Sciatic nerve (tissue), 2 donors: ENCODE measurements around the gene CLTRN. TPM values are rescaled to one million over a fixed set of nuclear protein-coding genes. Genes with fewer than 3 reads are reported as not detected.
"Not testable (repeated sequence)": the region's sequence is repeated elsewhere in the genome, so short reads cannot be mapped to it uniquely, and the experiment has no call there.

Source experiments
- ATAC-seq: fragments of 200-7000 bp; cut with Tn5 transposase; one replicate; pipeline ENCODE4 v1.9.1; 2020; ENCODE audit warnings: mild to moderate bottlenecking, moderate library complexity
- DNase-seq: peaks from one replicate; pipeline ENCODE4 v3.0.0-alpha.2; 2020; ENCODE audit warnings: low spot score
- intact Hi-C: fragments of 100-400 bp; cut with DNase I; formaldehyde crosslinking; loops from one replicate; pipeline ENCODE4 v1.14.2; 2022
- total RNA-seq: library from RNA; stranded (reverse); fragmentation: NEBNext Ultra II Directional; extraction: Animal tissue kit (Norgen Biotek cat#: 25700); gene quantifications from one replicate; pipeline ENCODE4 v1.2.1, GENCODE V29; 2021
- donor health status: DM: no; HTN: no; CAD: no.
- donor health status: DM: no; HTN: no; CAD: no.

CLTRN gene, protein sequence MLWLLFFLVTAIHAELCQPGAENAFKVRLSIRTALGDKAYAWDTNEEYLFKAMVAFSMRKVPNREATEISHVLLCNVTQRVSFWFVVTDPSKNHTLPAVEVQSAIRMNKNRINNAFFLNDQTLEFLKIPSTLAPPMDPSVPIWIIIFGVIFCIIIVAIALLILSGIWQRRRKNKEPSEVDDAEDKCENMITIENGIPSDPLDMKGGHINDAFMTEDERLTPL
- total RNA-seq: 0.45 TPM

DNA sequence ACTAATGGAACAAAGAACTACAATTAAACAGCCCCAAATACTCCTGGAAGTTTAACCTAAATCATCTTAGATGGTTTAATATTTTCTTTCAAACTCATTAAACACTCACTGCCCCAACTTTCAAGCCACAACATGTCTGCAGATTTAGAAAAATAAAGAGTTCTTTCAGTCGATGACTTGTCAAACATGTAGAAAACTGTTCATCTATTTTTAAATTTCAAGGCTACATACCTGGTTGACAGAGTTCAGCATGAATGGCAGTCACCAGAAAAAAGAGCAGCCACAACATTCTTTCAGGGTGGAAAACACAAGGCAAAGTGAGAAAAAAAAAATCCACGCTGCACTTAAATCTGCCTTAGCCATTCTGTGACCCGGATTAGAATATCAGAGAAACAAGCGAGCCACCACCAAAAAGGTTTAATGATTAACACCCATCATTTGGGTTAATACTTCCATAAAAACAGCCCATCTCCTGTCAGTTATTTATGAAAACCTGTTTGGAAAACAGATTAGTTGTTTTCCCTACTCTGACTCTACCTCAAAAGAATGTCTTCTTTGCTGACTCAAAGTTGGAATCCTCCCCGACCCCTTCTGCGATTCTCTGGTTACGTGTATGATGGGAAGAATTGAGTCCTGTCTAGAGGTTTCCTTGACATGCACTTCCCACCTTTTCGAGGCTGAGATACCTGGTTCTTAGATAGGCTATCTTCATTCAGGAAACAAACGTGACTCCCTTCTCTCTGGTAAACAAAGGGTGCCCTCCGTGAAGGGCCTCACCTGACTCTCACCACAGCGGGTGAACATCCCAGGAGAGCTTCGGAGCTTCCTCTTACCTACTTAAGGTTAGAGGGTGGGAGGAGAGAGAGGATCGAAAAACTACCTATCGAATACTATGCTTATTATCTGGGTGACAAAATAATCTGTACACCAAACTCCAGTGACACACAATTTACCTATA, at the start of gene CLTRN:
Gene CLTRN (minus strand): TSS at position 319 of the 958 bp plus-strand sequence. CDS start 30 bp downstream, at position 289.
- DNase-seq: no peak
- intact Hi-C loops: no loop called here
- no peak for ATAC-seq

DNA sequence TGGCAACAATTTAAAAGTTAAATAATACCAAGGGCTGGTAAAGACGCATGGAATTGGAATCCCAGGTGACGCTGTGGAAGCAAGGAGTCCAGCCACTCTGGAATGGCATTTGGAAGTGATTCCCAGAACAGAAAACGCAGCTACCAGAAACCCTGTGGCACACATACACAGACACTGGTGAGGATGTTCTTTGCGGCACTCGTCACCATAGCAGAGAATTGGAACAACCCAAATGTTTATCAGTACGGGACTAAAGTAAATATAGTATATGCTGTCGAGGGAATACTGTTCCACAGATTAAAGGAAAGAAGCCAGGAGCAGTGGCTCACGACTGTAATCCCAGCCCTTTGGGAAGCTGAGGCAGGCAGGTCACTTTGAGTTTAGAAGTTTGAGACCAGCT, 39.7 kb upstream of the CLTRN start:
- DNase-seq, ATAC-seq, intact Hi-C loops: not testable (repeated sequence)

DNA sequence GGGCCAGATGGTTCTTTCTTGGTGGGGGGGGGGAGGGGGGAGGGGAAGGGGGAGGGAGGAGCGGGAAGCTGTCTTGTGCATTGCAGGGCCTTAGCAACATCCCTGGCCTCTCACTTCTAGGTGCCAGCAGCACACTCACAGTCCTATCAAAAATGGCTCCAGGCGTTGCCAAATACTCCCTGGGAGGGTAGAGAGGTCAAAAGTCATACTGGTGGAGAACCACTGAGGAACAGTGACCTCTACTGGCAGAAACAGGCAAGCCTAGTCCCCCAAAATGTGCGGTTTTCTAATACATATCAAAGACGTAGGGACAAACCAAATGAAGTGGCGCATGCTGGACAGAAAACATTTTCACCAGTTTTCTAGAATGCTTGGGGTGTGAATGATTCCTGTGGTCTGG, 39.2 kb upstream of the CLTRN start:
- ATAC-seq, intact Hi-C loops, DNase-seq: not testable (repeated sequence)

DNA sequence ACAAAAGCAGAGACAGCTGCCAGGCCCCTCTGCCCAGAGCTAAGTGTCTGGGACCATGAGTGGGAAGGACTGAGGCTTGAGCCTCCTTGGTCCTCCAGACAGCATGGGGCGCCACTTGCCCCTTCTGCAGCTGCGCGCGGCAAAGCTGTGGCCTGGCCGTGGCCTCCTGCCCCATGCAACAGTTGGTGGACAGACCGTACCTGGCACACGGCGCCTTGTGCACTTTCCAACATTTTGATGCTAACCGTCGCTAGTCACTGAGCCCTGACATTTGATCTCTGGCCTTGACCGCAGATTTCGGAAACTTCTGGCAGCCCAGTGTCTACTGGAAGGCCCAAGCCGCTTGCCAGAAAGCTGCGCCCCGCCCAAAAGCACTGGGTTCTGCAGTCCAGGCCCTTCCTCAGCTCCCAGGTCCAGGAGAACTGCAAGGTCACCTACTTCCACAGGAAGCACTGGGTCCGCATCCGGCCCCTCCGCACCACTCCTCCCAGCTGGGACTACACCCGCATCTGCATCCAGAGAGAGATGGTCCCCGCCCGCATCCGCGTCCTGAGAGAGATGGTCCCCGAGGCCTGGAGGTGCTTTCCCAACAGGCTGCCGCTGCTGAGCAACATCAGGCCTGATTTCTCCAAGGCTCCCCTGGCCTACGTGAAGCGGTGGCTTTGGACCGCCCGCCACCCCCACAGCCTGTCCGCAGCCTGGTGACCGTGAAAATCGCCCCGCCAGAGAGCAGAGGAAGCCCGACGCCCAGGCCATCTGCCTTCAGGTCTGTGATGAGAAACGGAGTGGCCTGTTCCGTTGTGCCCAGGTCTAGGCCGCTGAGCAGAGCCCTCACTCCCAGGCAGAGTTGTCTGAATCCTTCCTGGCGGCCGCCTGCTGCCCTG, 38.1 kb upstream of the CLTRN start:
- DNase-seq: no peak
- intact Hi-C loops: no loop called here
- ATAC-seq: no peak

DNA sequence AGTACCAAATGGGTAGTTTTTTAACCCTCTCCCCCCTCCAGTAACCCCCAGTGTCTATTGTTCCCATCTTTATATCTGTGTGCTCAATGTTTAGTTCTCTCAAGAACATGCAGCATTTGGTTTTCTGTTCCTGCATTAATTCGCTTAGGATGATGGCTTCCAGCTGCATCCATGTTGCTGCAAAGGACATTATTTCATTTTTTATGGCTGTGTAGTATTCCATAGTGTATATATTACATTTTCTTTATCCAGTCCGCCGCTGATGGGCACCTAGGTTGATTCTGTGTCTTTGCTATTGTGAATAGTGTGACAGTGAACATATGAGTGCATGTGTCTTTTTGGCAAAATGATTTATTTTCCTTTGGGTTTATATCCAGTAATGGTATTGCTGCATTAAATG, 31.9 kb upstream of the CLTRN start:
- DNase-seq (no peak), ATAC-seq (no peak)
- intact Hi-C loops: loop anchor here (10.0 kb wide), 1 partner anchor 782 kb away; no protein-coding TSS in a partner anchor

DNA sequence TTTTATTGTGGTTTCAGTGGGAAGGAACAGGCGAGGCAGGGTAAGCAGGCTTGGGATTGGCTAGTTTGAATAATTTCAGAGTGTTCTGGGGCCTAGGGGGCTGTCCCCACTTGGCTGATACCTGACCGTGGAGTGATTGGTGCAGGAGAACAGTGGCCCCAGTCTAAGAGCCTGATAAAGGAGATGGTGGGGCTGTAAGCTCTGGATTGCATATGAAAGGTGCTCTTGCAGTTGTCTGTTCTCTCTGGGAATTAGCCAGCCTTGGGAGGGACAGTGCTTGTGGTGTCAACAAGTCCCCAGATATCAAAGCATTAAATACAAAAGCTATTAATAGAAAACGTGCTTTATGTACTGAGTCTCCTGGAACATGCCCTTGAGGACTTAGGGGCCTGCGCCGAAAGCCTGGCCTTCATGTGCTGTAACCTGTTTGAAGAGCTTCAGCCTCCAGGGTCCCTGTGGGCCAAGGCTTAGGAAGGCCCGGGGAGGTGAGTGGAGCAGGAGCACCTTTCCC, 30.4 kb upstream of the CLTRN start:
- intact Hi-C loops: loop anchor here (10.0 kb wide), 1 partner anchor 780 kb away; no protein-coding TSS in a partner anchor
- ATAC-seq (no peak), DNase-seq (no peak)

DNA sequence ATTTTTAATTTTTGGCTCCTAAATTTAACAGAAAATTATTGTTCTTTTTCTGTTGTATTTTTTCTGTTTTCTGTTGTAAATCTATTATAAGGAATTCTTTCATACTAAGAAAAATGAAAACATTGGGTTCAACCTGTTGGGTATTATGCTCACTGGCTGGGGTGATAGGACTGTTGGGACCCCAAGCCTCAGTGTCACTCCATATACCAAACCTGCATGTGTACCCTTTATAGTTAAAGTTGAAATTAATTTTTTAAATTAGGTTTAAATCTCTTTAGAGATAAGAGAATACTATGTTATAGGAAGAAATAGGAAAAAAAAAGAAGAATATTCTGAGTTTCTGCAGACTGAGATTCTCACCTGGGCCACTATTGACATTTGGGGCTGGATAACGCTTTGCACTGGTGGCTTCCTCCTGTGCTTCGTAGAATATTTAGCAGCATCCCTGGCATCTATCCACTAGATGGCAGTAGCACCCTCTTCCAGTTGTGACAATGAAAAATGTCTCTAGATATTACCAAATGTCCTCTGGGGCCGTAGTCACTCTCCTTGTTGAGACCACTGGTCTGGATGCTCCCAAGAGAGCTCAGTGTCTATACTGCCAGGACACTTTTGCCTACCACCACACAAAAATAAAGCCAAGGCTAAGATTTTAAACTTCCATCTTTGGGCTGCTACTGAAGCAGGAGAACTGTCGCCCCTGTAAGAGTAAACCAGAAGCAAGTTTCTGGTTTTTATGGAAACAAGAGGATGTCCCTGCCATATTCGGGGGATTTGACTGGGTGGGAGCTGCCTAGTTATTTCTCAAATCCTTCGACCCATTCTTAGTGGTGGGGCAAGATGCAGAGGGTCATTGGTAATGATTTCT, 22.4 kb upstream of the CLTRN start:
- DNase-seq: no peak
- intact Hi-C loops: no loop called here
- peak; percentile 81 for ATAC-seq

DNA sequence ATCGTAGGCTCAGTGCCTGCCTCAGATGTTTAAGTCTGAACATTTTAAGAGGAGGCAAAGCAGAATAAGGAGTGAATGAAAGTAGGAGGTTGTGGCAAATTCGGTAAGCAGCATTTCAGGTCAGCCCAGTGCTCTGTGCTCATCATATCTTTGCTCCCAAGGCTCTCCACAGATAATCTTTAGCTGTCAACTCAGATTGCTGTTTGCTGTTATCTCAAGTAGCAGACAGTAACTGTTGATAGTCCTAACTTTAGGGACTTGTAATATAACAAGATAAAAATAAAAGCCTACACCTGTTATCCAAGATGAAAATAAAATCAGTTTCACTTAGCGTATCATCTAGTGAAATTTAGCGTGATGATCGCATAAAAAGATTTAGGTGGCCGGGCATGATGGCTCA, 18.6 kb upstream of the CLTRN start:
- ATAC-seq (no peak), DNase-seq (no peak)
- intact Hi-C loops: no loop called here

DNA sequence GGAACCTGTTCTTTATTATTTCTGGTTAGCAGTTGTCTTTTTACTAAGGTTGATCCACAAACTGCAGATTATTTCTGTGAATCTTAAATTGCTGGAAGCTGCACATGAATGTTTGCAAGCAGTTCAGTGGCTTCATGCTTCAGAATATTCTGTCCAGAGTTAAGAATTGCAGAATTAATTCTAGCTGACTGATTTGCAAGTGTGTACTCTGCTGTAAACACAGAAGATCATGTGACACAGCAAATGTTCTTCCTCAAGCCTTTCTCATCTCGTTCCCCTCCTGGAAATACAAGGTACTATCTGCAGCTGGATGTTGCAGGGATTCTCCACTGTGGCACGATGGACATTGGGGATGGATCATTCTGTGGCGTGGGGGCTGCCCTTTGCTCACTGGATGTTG, 16.8 kb upstream of the CLTRN start:
- DNase-seq (no peak), ATAC-seq (no peak)
- intact Hi-C loops: no loop called here

DNA sequence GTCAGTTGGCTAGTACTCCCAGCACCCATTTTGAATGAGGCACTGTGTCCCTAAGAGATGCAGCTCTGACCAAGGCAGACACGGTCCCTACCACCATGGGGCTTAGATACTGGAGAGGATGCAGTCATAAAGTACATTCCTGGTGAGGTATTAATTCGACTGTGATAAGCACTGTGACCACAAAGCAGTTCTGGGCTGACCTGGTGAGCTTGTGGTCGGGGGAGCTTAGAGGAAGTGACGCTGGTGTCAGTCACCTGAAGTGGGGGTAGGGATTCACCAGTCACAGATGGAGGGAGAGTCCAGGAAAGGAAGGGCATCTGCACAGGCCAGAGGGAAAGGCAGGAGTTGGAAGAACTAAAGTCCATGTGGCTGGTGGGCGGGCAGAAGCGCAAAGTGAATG, 15.8 kb upstream of the CLTRN start:
- no peak for ATAC-seq
- no peak for DNase-seq
- intact Hi-C loops: no loop called here

DNA sequence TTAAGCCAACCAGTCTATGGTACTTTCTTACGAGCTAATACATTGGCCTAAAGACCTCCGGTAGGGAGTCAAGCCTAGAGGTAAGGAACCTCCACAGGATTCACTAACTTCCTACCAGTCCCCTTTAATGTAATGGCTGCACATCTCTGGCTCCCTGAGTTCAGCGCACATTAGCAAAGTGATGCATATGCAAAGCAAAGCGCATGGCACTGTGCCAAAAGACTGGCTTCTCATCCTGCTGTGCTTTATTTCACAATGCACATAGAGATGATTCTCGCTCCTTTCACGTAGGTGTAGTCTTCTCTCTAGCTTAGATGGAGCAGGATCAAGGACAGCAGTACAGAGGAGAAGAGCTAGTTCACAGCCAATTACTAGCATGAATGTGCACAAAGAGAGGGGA, 14.6 kb upstream of the CLTRN start:
- ATAC-seq (no peak), DNase-seq (no peak)
- intact Hi-C loops: no loop called here

DNA sequence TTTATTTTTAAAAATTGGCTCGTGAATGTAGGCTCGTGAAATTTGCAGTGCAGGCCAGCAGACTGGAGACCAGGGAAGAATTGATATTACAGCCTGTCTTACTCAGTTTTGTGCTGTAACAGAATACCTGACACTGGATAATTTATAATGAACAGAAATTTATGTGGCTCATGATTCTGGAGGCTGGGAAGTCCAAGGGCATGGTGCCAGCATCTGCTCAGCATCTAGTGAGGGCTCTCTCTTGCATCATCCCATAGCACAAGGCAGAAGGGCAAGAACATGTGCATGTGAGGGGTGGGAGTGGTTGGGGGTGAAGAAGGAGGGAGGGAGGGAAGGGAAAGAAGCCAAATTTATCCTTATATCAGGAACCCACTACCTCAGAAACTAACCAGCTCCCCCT, 13.7 kb upstream of the CLTRN start:
- intact Hi-C loops: no loop called here
- ATAC-seq (no peak), DNase-seq (no peak)

DNA sequence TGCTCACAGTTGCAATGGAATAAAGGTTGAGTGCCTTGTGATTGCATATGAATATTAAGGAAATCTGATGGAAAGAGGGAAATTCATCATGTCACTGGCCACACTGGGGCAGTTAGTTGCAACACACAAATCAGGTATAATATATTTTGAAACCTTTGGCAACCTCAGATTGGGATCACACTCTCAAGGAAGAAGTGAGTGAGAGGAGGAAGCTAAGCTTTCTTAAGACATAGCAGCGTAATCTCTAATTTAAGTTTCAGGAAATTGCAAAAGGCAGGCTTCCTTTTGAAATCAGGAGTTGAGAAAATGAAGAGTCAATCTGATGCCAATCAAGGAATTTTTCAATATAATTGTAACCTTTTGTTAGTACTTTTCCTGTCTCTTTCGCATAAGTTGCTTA, 12.3 kb upstream of the CLTRN start:
- ATAC-seq (no peak), DNase-seq (no peak)
- intact Hi-C loops: no loop called here

DNA sequence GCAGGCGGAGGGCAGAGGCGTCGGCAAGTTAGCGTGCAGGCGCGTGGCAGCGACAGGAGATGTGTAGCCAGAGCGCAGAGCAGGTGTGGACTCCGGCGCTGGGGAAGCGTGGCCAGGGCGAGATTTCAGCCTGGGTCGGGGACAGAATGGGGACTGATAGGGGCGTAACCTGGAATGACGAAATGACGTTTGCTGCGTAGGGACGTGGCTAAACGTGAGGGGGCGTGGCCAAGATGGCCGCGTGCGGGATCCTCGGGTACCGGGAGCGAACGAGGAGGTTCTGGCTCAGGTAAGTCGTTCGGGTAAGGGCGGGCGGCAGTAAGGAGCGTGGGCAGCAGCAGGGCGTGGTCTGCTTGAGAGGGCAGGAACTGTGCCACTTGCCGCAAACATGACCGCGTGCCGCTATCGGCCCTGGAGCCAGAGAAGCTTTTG, 10.9 kb upstream of the CLTRN start:
- intact Hi-C loops: no loop called here
- DNase-seq: peak; percentile 94
- peak; percentile 89 for ATAC-seq

DNA sequence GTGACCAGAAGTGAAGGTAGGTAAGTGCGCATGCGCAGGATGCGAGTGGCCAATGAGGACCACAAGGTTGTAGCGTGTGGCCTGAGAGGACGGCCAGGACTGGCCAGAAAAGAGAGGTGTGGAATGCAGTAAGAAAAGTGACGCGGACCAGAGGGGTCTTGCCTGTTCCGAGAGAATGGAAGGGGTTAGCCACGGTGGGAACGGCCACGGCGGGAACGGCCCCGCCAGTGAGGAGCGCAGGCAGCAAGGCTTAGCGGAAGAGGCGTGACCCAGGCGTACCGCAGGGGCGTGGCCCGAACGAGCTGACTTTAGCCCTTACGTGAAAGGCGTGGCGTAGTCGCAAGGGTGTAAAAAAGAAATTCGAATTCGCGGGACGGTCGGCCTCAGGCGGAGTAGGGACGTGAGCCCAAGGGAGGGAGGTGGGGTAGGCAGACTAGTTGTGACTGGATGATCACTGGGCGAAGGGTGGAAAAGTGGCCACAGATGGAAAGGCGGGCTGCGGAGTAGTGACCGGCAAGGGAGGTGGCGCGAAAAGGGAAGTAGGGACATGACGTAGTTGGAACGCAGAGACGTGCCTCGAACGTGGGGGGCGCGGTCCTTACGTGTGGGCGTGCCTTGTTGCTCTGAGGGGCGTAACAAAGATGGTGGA, 10.4 kb upstream of the CLTRN start:
- intact Hi-C loops: no loop called here
- peak; percentile 98 for ATAC-seq

DNA sequence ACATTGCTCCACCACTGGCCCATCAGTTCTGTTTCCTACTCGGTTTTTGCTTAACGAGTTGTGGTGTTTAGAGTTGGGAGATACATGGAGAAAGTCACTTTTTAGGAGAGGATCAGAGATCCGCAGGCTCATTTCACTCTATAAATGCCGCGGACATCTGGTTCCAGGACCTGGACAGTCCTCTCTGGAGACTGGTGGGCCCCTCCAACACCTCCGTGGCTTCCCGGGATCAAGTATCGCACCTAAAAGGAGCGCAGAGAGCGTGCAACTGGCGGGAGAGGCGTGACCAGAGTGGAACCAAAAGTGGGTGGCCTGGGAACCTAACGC, 9.9 kb upstream of the CLTRN start:
- DNase-seq (no peak), ATAC-seq (no peak)
- intact Hi-C loops: no loop called here

More for the DNA sequence above, 10.4 kb upstream of the CLTRN start:
- peak; percentile 98 for DNase-seq

DNA sequence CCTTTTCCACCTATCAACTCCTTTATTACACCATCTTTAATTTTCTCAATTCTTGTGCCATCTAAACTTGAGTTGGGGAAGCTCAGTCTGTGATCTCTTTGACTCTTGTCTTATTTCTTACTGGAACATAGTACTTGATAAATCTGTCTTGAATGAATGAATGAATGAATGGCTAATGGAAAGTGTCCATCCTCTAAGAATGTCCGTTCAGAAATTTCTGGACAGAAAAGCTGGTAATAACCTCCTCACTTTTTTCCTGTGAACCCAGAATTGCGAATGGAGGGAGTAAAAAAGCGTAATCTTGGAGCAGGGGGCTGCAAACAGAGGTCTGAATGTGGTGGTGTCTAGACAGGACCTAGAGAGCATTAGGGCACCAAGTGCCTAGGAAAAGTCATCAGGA, 9.4 kb upstream of the CLTRN start:
- DNase-seq: no peak
- ATAC-seq: no peak
- intact Hi-C loops: no loop called here

DNA sequence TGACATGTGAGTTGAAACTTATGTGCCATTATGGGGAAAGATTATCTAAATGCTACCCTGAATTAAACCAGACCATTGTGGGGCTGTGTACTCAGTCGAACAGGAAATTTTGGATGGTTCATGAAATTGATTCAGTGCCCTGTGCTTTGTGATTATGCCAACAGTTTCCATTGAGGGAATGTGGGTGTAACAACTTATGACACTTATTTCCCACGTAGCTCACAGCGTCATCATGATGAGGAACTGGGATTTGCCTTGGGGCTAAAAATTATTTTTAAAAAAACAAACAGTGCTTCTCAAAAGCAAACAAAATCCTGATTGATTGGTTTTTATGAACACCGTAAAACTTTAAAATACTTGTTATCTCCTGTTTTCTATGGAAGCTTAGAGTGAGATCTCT, 8.3 kb upstream of the CLTRN start:
- DNase-seq (no peak), ATAC-seq (no peak)
- intact Hi-C loops: no loop called here
